GM23248 (cell line): ENCODE measurements around the gene ZNF558.

ENCODE experiments used
- EZH2 ChIP-seq: fragments of 200-600 bp; sonication (generic); IDR thresholded peaks from 2 replicates; pipeline ENCODE4 v1.6.1; 2018; ENCODE audit warnings: antibody characterized with exemption, mild to moderate bottlenecking; ENCODE audit not compliant: insufficient read depth, poor library complexity, severe bottlenecking
- EZH2phosphoT487 ChIP-seq: fragments of 200-600 bp; sonication (generic); IDR thresholded peaks from 2 replicates; pipeline ENCODE4 v1.6.1; 2018; ENCODE audit warnings: antibody characterized with exemption, moderate library complexity, mild to moderate bottlenecking, low read depth; ENCODE audit not compliant: insufficient read depth

DNA sequence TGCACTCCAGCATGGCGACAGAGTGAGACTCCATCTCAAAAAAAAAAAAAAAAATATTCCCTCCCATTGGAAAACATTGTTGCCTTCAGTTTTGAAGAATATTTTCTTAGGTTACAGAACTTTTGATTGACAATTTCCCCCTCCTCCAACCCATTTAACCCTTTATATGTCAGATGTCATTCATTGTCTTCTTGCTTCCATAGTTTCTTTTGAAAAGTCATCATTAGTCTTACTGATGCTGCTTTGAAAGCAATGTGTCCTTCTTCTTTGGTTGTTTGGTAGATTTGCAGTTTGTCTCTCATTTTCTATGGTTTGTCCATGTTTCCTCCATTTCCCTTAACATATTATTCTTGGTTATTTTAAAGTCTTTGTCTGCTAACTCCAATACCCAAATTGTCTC lies 25.4 kb downstream of the ZNF558 start:
- no peak for TF ChIP-seq EZH2
- TF ChIP-seq EZH2phosphoT487 = no peak
